Loucy (cell line): ENCODE data around the gene TCHHL1.

Experiments
- H2AFZ ChIP-seq: fragments of 200-600 bp; sonication (generic); 2 replicates; pipeline ENCODE4 v1.6.0; 2016; ENCODE audit warnings: antibody characterized with exemption, mild to moderate bottlenecking, low read length, moderate library complexity
- H3F3A ChIP-seq: fragments of 200-600 bp; 2 replicates; pipeline ENCODE4 v1.6.0; 2016; ENCODE audit warnings: antibody characterized with exemption, low read depth, mild to moderate bottlenecking
- H3K27me3 ChIP-seq: fragments of 200-600 bp; sonication (generic); 2 replicates; pipeline ENCODE4 v1.6.1; 2014; ENCODE audit warnings: low read length, mild to moderate bottlenecking; ENCODE audit not compliant: insufficient read depth, poor library complexity, severe bottlenecking
- H3K36me3 ChIP-seq: fragments of 200-600 bp; sonication (generic); 2 replicates; pipeline ENCODE4 v1.6.1; 2016; ENCODE audit warnings: low read length; ENCODE audit not compliant: insufficient read depth
- H3K4me1 ChIP-seq: fragments of 200-600 bp; sonication (generic); 2 replicates; pipeline ENCODE4 v1.5.1; 2014; ENCODE audit warnings: low read length, mild to moderate bottlenecking; ENCODE audit not compliant: insufficient read depth, poor library complexity, severe bottlenecking
- H3K4me2 ChIP-seq: fragments of 200-600 bp; sonication (generic); 2 replicates; pipeline ENCODE4 v1.6.0; 2014; ENCODE audit warnings: antibody characterized with exemption, low read length, low read depth, mild to moderate bottlenecking; ENCODE audit not compliant: poor library complexity, severe bottlenecking
- H3K4me3 ChIP-seq: fragments of 200-600 bp; sonication (generic); 2 replicates; pipeline ENCODE4 v1.5.1; 2014; ENCODE audit warnings: low read length, mild to moderate bottlenecking, mixed read lengths; ENCODE audit not compliant: poor library complexity, severe bottlenecking
- H3K79me2 ChIP-seq: fragments of 200-600 bp; sonication (generic); 2 replicates; pipeline ENCODE4 v1.6.1; 2014; ENCODE audit warnings: low read length; ENCODE audit not compliant: insufficient read depth
- H3K9ac ChIP-seq: fragments of 200-600 bp; sonication (generic); 2 replicates; pipeline ENCODE4 v1.6.0; 2014; ENCODE audit warnings: mild to moderate bottlenecking, low read depth, low read length, moderate library complexity; ENCODE audit not compliant: poor library complexity, severe bottlenecking
- H3K9me2 ChIP-seq: fragments of 200-600 bp; sonication (generic); replicated peaks from 2 replicates; pipeline ENCODE4 v1.6.1; 2016; ENCODE audit warnings: low read depth, low read length, mixed read lengths
- H3K9me3 ChIP-seq: fragments of 200-600 bp; sonication (generic); 2 replicates; pipeline ENCODE4 v1.6.1; 2014; ENCODE audit warnings: mild to moderate bottlenecking, antibody characterized with exemption, low read length, low read depth; ENCODE audit not compliant: insufficient read depth
- H4K20me1 ChIP-seq: fragments of 200-600 bp; sonication (generic); 2 replicates; pipeline ENCODE4 v1.6.0; 2014; ENCODE audit warnings: antibody characterized with exemption, low read length, mild to moderate bottlenecking; ENCODE audit not compliant: insufficient read depth, poor library complexity, severe bottlenecking
- CTCF ChIP-seq: fragments of 200-600 bp; sonication (generic); conservative IDR thresholded peaks from 2 replicates; pipeline ENCODE4 v1.5.1; 2014; ENCODE audit warnings: mild to moderate bottlenecking, antibody characterized with exemption, low read length
- EZH2phosphoT487 ChIP-seq: fragments of 200-600 bp; IDR thresholded peaks from 2 replicates; pipeline ENCODE4 v1.6.1; 2018; ENCODE audit warnings: antibody characterized with exemption, mild to moderate bottlenecking, moderate library complexity, borderline replicate concordance

TCHHL1 gene

GRCh38 chr1:152127673-152128072 lies 38.8 kb upstream of the TCHHL1 start:
- Histone ChIP-seq H3K4me2 (peak overlapping the region; percentile 74), H3K4me3 (peak overlapping the region; percentile 65), H4K20me1 (no peaks in the 10 kb centered on the region), H3K4me1 (peaks cover 60% of the 10 kb centered on the region), H3K9ac (peak overlapping the region; percentile 54), H3K9me2 (no peaks in the 10 kb centered on the region), H3K36me3 (no peaks in the 10 kb centered on the region), H3K79me2 (no peaks in the 10 kb centered on the region), H3K27me3 (no peaks in the 10 kb centered on the region), H3K9me3 (peaks cover 8% of the 10 kb centered on the region), H3F3A (peaks cover 11% of the 10 kb centered on the region), H2AFZ (peak overlapping the region; percentile 16; the same call in 1 of the 2 replicates)
- TF ChIP-seq EZH2phosphoT487 (no peak), CTCF (no peak)

- H3K79me2 ChIP-seq: no peaks in the 10 kb centered on the region
- H3K9ac ChIP-seq: peak overlapping the region; percentile 54
- H3K36me3 ChIP-seq: no peaks in the 10 kb centered on the region
- H3K9me3 ChIP-seq: no peaks in the 10 kb centered on the region
- no peaks in the 10 kb centered on the region for H3K9me2 ChIP-seq
- peak overlapping the region; percentile 74 for H3K4me2 ChIP-seq
- H3K27me3 ChIP-seq: no peaks in the 10 kb centered on the region
- peak overlapping the region; percentile 65 for H3K4me3 ChIP-seq
- no peaks in the 10 kb centered on the region for H4K20me1 ChIP-seq
- peaks cover 13% of the 10 kb centered on the region for H3F3A ChIP-seq
- TF ChIP-seq CTCF: no peak; the same call in 1 of the 2 replicates
- TF ChIP-seq EZH2phosphoT487: peak; percentile 25; the same call in 1 of the 2 replicates
- H3K4me1 ChIP-seq: peaks cover 69% of the 10 kb centered on the region
- H2AFZ ChIP-seq: 0 out of 2 replicates have a peak overlapping the region, but pooled peaks have one; percentile 4
These were observed 37.1 kb upstream of the TCHHL1 start for GRCh38 chr1:152125834-152126443.

GRCh38 chr1:152118915-152119314 lies 30.1 kb upstream of the TCHHL1 start:
- Histone ChIP-seq H3K36me3 (no peaks in the 10 kb centered on the region), H3K4me2 (no peak overlapping the region), H3K4me3 (no peak overlapping the region), H3K9ac (no peak overlapping the region), H3K27me3 (no peaks in the 10 kb centered on the region), H3F3A (peaks cover 5% of the 10 kb centered on the region; the same call in 1 of the 2 replicates), H2AFZ (no peak overlapping the region), H3K4me1 (peaks cover 31% of the 10 kb centered on the region), H4K20me1 (no peaks in the 10 kb centered on the region), H3K9me2 (no peaks in the 10 kb centered on the region), H3K79me2 (no peaks in the 10 kb centered on the region), H3K9me3 (no peaks in the 10 kb centered on the region)
- TF ChIP-seq EZH2phosphoT487: no peak
- TF ChIP-seq CTCF: no peak
